Lung (tissue), 12 donors: ENCODE results near the gene OR5K2. TPM values are rescaled to one million over a fixed set of nuclear protein-coding genes. Genes with fewer than 3 reads are reported as not detected.

Experiments
- ATAC-seq: fragments of 200-7000 bp; cut with Tn5 transposase; one replicate; pipeline ENCODE4 v1.9.1; 2020; ENCODE audit warnings: moderate number of reproducible peaks; ENCODE audit not compliant: insufficient read depth, low FRiP score
- DNase-seq, 3 donors: peaks; one replicate each; pipeline ENCODE4 v3.0.0-alpha.2; 2013 to 2017
- H3K27ac ChIP-seq, 2 donors: one replicate each; pipeline ENCODE4 v1.5.1; 2013; ENCODE audit warnings: mild to moderate bottlenecking in 2 of 2, moderate library complexity in 2 of 2, control low read depth in 1 of 2, inconsistent platforms in 1 of 2, low read depth in 1 of 2, low read length in 1 of 2
- H3K27me3 ChIP-seq, 3 donors: one replicate each; pipeline ENCODE4 v1.5.1; 2013; ENCODE audit warnings: low read length in 2 of 3; ENCODE audit not compliant: control insufficient read depth in 3 of 3, insufficient read depth in 3 of 3
- H3K36me3 ChIP-seq, 4 donors: one replicate each; pipeline ENCODE4 v1.5.1; 2013; ENCODE audit warnings: low read length in 4 of 4, mild to moderate bottlenecking in 1 of 4, moderate library complexity in 1 of 4; ENCODE audit not compliant: control insufficient read depth in 4 of 4, insufficient read depth in 4 of 4
- H3K4me1 ChIP-seq, 5 donors: one replicate each; pipeline ENCODE4 v1.5.1; 2013; ENCODE audit warnings: low read length in 5 of 5, mild to moderate bottlenecking in 2 of 5, moderate library complexity in 1 of 5; ENCODE audit not compliant: control insufficient read depth in 5 of 5, insufficient read depth in 5 of 5
- H3K4me3 ChIP-seq: one replicate; pipeline ENCODE4 v1.5.1; 2013; ENCODE audit warnings: mild to moderate bottlenecking, control low read depth, moderate library complexity
- H3K9ac ChIP-seq, 2 donors: one replicate each; pipeline ENCODE4 v1.5.1; 2013; ENCODE audit warnings: low read length in 2 of 2, control low read depth in 1 of 2; ENCODE audit not compliant: insufficient read depth in 1 of 2
- H3K9me3 ChIP-seq, 4 donors: one replicate each; pipeline ENCODE4 v1.5.1; 2013; ENCODE audit warnings: low read length in 3 of 4, mild to moderate bottlenecking in 1 of 4, moderate library complexity in 1 of 4; ENCODE audit not compliant: control insufficient read depth in 4 of 4, insufficient read depth in 3 of 4
- CTCF ChIP-seq: IDR thresholded peaks from 2 replicates; pipeline ENCODE4 v1.5.1; 2012; ENCODE audit warnings: mild to moderate bottlenecking; ENCODE audit errors: control extremely low read depth, extremely low read depth
- WGBS, 2 donors: extraction: QIAGEN DNeasy Blood & Tissue Kit; methylation state at CpG; one replicate each; pipeline ENCODE4 v1.1.7; 2013; 5-methylcytosine and 5-hydroxymethylcytosine counted together
- polyA plus RNA-seq, 2 donors: library from polyadenylated mRNA; stranded (reverse); fragments of 200-250 nt; gene quantifications; one replicate each; pipeline ENCODE4 v1.2.1, GENCODE V29; 2013
- total RNA-seq, 2 donors: library from RNA; depleted of rRNA in 1 of 2; stranded (reverse); fragments of >200 nt in 1 of 2; gene quantifications; one replicate each; pipeline ENCODE4 v1.2.1, GENCODE V29; 2014 to 2021
- donor health status: control.
- donor health status: control.
- donor health status: Bipolar disorder and iron deficiency.
- donor health status: healthy.
- donor health status: DM: yes; HTN: yes; CAD: no.

OR5K2 gene
- total and polyA plus RNA-seq, 4 donors, result not detected

DNA sequence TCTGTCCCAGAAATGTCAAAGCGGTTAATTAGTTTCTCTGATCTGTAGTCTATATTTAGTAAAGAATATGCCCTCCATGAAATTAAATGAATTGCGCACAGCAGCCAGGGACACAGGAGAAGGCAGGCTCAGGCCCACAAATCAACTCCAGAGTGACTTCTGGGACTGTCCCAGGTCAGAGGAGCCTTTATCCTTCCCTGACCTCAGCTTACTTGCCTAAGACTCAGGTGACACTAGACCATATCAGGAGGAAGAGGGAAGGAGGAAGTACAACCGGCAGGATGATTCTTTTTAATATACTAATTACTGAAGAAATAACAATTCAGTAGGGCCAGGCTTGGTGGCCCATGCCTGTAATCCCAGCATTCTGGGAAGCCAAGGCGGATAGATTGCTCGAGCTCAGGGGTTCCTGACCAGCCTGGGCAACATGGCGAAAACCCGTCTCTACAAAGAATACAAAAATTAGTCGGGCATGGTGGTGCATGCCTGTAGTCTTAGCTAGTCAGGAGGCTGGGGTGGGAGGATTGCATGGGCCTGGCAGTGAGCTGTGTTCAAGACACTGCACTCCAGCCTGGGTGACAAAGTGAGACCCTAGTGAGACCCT lies 32.5 kb downstream of the OR5K2 start:
- no peak for ATAC-seq
- Histone ChIP-seq H3K9me3 (no peaks in the 10 kb centered on the region), H3K9ac (no peak overlapping the region), H3K27me3 (no peaks in the 10 kb centered on the region), H3K36me3 (no peaks in the 10 kb centered on the region), H3K27ac (no peak overlapping the region), H3K4me1 (no peaks in the 10 kb centered on the region), H3K4me3 (no peak overlapping the region)
- 87 to 88% methylated on average over 8 of the region's 8 CpGs for WGBS, 2 donors
- no peak for TF ChIP-seq CTCF
- no peak for DNase-seq

DNA sequence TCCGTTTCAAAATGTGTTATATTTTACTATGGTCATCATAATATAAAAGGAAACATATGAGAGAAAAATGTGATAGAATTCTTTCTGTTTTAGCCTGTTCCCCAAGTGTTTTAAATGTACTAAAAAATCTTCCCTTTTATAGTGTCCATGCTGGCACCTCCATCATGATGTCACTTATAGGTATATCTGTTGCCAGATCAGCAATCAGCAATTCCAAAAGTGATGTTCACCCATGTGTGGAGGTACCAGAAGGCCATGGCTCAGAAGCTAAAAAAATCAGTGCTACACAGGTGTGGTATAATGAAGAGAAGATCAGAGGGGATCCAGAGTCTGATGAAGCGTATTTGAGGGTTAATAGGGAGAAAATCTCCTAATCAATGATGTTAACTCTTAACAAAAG lies 33.2 kb downstream of the OR5K2 start:
- no peak for TF ChIP-seq CTCF
- H3K4me3 ChIP-seq, result no peak overlapping the region
- no peaks in the 10 kb centered on the region for H3K9me3 ChIP-seq
- WGBS, 2 donors, result 94 to 95% methylated on average over 2 of the region's 2 CpGs
- no peaks in the 10 kb centered on the region for H3K4me1 ChIP-seq
- H3K27me3 ChIP-seq, result no peaks in the 10 kb centered on the region
- H3K9ac ChIP-seq, result no peak overlapping the region
- ATAC-seq (no peak), DNase-seq (no peak)
- H3K36me3 ChIP-seq, result no peaks in the 10 kb centered on the region
- no peak overlapping the region for H3K27ac ChIP-seq

DNA sequence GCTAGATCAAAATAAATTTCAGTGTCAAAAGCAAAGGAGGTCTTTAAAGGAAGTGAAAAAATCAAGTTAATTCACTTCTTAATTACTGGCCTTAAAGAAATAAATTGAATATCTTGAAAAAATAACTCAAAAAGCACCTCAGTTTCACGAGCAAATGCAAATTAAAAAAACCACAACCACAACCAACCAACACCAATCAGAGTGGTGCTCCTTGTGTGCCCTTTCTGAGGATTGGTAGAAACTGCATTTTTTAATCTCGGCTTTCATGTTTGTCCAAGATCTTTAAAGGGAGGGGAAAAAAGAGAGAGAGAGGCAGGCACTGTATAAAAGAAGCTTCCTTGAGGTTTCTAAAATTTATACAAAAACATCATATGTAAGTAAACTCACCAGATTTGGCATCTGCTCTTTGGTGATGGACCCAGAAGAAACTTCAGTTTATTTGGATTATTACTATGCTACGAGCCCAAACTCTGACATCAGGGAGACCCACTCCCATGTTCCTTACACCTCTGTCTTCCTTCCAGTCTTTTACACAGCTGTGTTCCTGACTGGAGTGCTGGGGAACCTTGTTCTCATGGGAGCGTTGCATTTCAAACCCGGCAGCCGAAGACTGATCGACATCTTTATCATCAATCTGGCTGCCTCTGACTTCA lies 34.3 kb downstream of the OR5K2 start, which contains the start of gene GPR15:
Gene GPR15, plus strand, starts transcription at position 357 of the 653 bp plus-strand sequence. Its CDS starts 56 bp downstream, at position 413.
- no peaks in the 10 kb centered on the region for H3K4me1 ChIP-seq
- no peak within 1 kb of the TSS for H3K9ac ChIP-seq
- no peaks in the 10 kb centered on the region for H3K27me3 ChIP-seq
- no peak within 1 kb of the TSS for H3K27ac ChIP-seq
- no peaks in the 10 kb centered on the region for H3K36me3 ChIP-seq
- ATAC-seq (no peak), DNase-seq (no peak)
- WGBS, 2 donors, result 77 to 85% methylated on average over 7 of the region's 7 CpGs
- H3K9me3 ChIP-seq, result no peaks in the 10 kb centered on the region
- TF ChIP-seq CTCF, result no peak
- H3K4me3 ChIP-seq, result no peak within 1 kb of the TSS

DNA sequence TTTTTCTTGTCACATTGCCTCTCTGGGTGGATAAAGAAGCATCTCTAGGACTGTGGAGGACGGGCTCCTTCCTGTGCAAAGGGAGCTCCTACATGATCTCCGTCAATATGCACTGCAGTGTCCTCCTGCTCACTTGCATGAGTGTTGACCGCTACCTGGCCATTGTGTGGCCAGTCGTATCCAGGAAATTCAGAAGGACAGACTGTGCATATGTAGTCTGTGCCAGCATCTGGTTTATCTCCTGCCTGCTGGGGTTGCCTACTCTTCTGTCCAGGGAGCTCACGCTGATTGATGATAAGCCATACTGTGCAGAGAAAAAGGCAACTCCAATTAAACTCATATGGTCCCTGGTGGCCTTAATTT lies 34.8 kb downstream of the OR5K2 start:
- Histone ChIP-seq H3K27ac (no peak overlapping the region), H3K4me1 (no peaks in the 10 kb centered on the region), H3K36me3 (no peaks in the 10 kb centered on the region), H3K9me3 (no peaks in the 10 kb centered on the region), H3K27me3 (no peaks in the 10 kb centered on the region), H3K9ac (no peak overlapping the region), H3K4me3 (no peak overlapping the region)
- ATAC-seq (no peak), DNase-seq (no peak)
- 86 to 87% methylated on average over 5 of the region's 5 CpGs for WGBS, 2 donors
- no peak for TF ChIP-seq CTCF
